CD4-positive, alpha-beta memory T cell (primary cell): Measurements from ENCODE around the gene SLC35F2. TPM values are rescaled to one million over a fixed set of nuclear protein-coding genes. Genes with fewer than 3 reads are reported as not detected.

Source experiments
- CTCF ChIA-PET: fragments of 350-600 bp; sonication (Branson Sonifier 250); formaldehyde crosslinking; loops from one replicate; lab custom pipeline; 2021; ENCODE audit warnings: inconsistent platforms; ENCODE audit not compliant: partially characterized antibody; lab: Charles Lee
- POLR2A ChIA-PET: fragments of 350-600 bp; sonication (Branson Sonifier 250); formaldehyde crosslinking; loops from one replicate; lab custom pipeline; 2021; ENCODE audit not compliant: partially characterized antibody; lab: Charles Lee
- DNase-seq, 5 donors: peaks; one replicate each; pipeline versions ENCODE4 v3.0.0 to v3.0.0-alpha.2; 2020 to 2022; ENCODE audit warnings: mixed read lengths in 1 of 5
- H3K27ac ChIP-seq: one replicate; pipeline ENCODE4 v1.7.0; 2013; ENCODE audit warnings: low read depth, low read length
- H3K27me3 ChIP-seq: 2 replicates; pipeline ENCODE4 v1.7.0; 2013; ENCODE audit warnings: mild to moderate bottlenecking, low read length, moderate library complexity; ENCODE audit not compliant: insufficient read depth
- H3K36me3 ChIP-seq: 2 replicates; pipeline ENCODE4 v1.7.0; 2013; ENCODE audit warnings: mild to moderate bottlenecking, low read length, moderate library complexity; ENCODE audit not compliant: insufficient read depth
- H3K4me1 ChIP-seq: 2 replicates; pipeline ENCODE4 v1.7.0; 2013; ENCODE audit warnings: mild to moderate bottlenecking, low read length, moderate library complexity; ENCODE audit not compliant: insufficient read depth
- H3K4me3 ChIP-seq, 2 donors: one replicate each; pipeline ENCODE4 v1.7.0; 2013; ENCODE audit warnings: low read length in 2 of 2, mild to moderate bottlenecking in 1 of 2
- H3K9me3 ChIP-seq, 2 donors: one replicate each; pipeline ENCODE4 v1.7.0; 2013; ENCODE audit warnings: low read length in 2 of 2, control low read depth in 1 of 2; ENCODE audit not compliant: control insufficient read depth in 1 of 2
- H3K27ac Mint-ChIP-seq, 7 donors: one replicate each; pipeline ENCODE4 v1.8.0; 2020 to 2021; ENCODE audit warnings: mixed read lengths in 7 of 7, mild to moderate bottlenecking in 6 of 7, inconsistent platforms in 3 of 7, moderate library complexity in 3 of 7
- H3K27me3 Mint-ChIP-seq, 2 donors: one replicate each; pipeline ENCODE4 v1.8.0; 2020 to 2021; ENCODE audit warnings: mixed read lengths in 2 of 2
- H3K36me3 Mint-ChIP-seq, 2 donors: one replicate each; pipeline ENCODE4 v1.8.0; 2020 to 2021; ENCODE audit warnings: mixed read lengths in 2 of 2, inconsistent platforms in 1 of 2, mild to moderate bottlenecking in 1 of 2
- H3K4me1 Mint-ChIP-seq, 4 donors: one replicate each; pipeline ENCODE4 v1.8.0; 2020 to 2021; ENCODE audit warnings: mixed read lengths in 4 of 4, mild to moderate bottlenecking in 1 of 4
- H3K4me3 Mint-ChIP-seq, 8 donors: one replicate each; pipeline ENCODE4 v1.8.0; 2020 to 2021; ENCODE audit warnings: mixed read lengths in 8 of 8, mild to moderate bottlenecking in 7 of 8, moderate library complexity in 6 of 8, inconsistent platforms in 3 of 8
- H3K9me3 Mint-ChIP-seq, 8 donors: one replicate each; pipeline ENCODE4 v1.8.0; 2020 to 2021; ENCODE audit warnings: mixed read lengths in 8 of 8, mild to moderate bottlenecking in 5 of 8, inconsistent platforms in 3 of 8, moderate library complexity in 1 of 8
- intact Hi-C: fragments of 100-400 bp; cut with micrococcal nuclease; formaldehyde crosslinking; loops from one replicate; pipeline ENCODE4 v1.15.1; 2023
- polyA plus RNA-seq, 2 donors: library from polyadenylated mRNA; unstranded; fragments of 300-500 nt; fragmentation: Illumina TruSeq; gene quantifications; one replicate each; pipeline ENCODE4 v1.2.3, GENCODE V29; 2021
- total RNA-seq, 2 experiments: library from RNA; stranded (reverse); gene quantifications; one replicate each; pipeline ENCODE4 v1.2.3, GENCODE V29; 2021

Gene SLC35F2
- total and polyA plus RNA-seq, 4 experiments from 2014 or later, result 5.9 to 11.9 (median 7.2) TPM

DNA sequence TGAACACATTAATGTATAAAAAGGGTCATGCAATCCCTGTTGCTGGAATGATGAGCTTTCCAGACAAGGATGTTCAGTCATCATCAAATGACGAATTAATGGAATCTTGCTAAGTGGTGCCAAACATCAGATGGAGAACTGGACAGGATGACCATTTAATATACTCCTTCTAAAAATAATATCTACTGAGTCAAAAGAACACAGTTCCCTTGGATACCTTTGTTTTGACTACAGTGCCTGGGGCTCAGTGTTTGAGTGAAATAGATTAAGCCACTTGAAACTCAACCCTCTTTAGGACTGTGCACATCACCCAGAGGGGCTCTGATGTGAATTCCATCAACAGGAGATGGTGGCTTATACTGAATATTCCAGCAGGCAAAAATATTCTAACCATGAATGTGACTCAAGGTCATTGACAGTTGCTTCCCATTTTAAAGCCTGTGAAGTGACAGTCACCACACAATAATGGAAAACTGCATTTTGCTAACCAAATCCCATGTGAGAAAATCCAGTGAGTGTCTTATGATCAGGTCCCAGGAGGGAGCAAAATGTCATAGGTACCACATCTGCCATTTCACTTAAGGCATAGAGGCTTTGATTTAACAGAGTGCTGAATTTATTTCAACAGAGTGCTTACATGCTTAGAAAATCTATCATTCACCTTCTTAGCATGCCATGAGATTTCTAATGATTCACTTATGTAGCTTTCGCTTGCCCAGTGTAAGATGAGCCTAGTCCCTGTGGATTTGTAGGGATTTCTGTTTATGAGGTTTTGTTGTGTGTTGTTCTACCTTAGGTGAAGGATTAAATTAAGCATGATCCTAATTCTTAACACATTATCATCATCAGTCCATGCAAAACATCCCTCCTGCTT lies 105.4 kb downstream of the SLC35F2 start:
- no peak overlapping the region for H3K4me3 Mint-ChIP-seq
- Histone ChIP-seq H3K27me3 (no peaks in the 10 kb centered on the region), H3K36me3 (no peaks in the 10 kb centered on the region), H3K27ac (no peak overlapping the region), H3K9me3 (no peaks in the 10 kb centered on the region), H3K4me1 (no peaks in the 10 kb centered on the region), H3K4me3 (no peak overlapping the region)
- intact Hi-C loops, result no loop called here
- H3K4me1 Mint-ChIP-seq, result no peaks in the 10 kb centered on the region
- H3K9me3 Mint-ChIP-seq, result peaks cover 0 to 7% (median 0%) of the 10 kb centered on the region in 8 donors
- H3K36me3 Mint-ChIP-seq, result no peaks in the 10 kb centered on the region
- CTCF ChIA-PET, result no interaction called here
- H3K27ac Mint-ChIP-seq, result no peak overlapping the region
- H3K27me3 Mint-ChIP-seq, result peaks cover 2 to 28% of the 10 kb centered on the region in 2 donors
- POLR2A ChIA-PET, result no interaction called here
- DNase-seq, result no peak

DNA sequence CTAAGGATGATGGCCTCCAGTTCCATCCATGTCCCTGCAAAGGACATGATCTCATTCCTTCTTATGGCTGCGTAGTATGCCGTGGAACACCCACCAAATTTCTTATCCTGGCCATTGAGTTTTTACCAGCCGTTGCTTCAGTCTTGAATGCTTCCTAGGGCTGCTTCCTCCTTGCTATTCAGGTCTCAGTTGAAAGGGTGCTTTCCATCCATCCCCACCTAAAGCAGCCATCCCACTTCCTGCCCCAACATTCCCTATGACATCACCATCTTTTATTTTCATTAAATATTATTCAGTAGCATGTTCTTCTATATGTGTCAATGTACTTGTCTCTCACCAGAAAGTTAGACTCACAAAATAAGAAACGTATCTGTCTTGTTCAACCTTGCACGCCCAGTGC lies 106.1 kb downstream of the SLC35F2 start:
- Mint-ChIP-seq H3K9me3 (peaks cover 0 to 2% (median 0%) of the 10 kb centered on the region in 8 donors), H3K4me1 (no peaks in the 10 kb centered on the region), H3K27me3 (peaks cover 2 to 24% of the 10 kb centered on the region in 2 donors), H3K36me3 (no peaks in the 10 kb centered on the region), H3K4me3 (no peak overlapping the region), H3K27ac (no peak overlapping the region)
- H3K4me3 ChIP-seq, result no peak overlapping the region
- no peaks in the 10 kb centered on the region for H3K27me3 ChIP-seq
- H3K27ac ChIP-seq, result no peak overlapping the region
- ChIA-PET CTCF (no interaction called here), POLR2A (no interaction called here)
- H3K4me1 ChIP-seq, result no peaks in the 10 kb centered on the region
- H3K36me3 ChIP-seq, result no peaks in the 10 kb centered on the region
- DNase-seq, result no peak
- H3K9me3 ChIP-seq, result no peaks in the 10 kb centered on the region
- intact Hi-C loops, result no loop called here

DNA sequence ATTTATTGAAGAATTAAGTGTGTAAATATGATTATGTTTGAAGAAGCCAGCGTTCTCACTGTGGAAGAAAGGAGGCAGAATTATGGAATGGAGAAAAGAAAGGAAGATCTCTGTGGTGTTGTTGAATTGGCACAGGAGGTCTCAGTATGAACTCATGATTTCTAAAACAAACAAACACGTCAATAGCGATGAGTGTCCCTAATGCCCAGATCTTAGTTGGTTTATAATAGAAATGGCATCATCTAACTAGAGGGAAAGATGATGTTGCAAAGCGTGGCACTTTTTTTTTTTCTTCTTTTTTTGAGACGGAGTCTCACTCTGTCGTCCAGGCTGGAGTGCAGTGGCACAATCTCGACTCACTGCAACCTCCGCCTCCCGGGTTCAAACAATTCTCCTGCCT lies 107.5 kb downstream of the SLC35F2 start:
- no peak overlapping the region for H3K4me3 ChIP-seq
- Mint-ChIP-seq H3K27ac (no peak overlapping the region), H3K9me3 (no peaks in the 10 kb centered on the region), H3K4me1 (no peaks in the 10 kb centered on the region), H3K36me3 (no peaks in the 10 kb centered on the region), H3K27me3 (peaks cover 2 to 15% of the 10 kb centered on the region in 2 donors), H3K4me3 (no peak overlapping the region)
- H3K4me1 ChIP-seq, result no peaks in the 10 kb centered on the region
- no peak for DNase-seq
- no peak overlapping the region for H3K27ac ChIP-seq
- POLR2A ChIA-PET, result no interaction called here
- intact Hi-C loops, result no loop called here
- H3K9me3 ChIP-seq, result no peaks in the 10 kb centered on the region
- CTCF ChIA-PET, result no interaction called here
- no peaks in the 10 kb centered on the region for H3K36me3 ChIP-seq
- H3K27me3 ChIP-seq, result no peaks in the 10 kb centered on the region

GRCh38 chr11:107750313-107750712 lies 108.3 kb downstream of the SLC35F2 start:
- H3K27me3 ChIP-seq, result no peaks in the 10 kb centered on the region
- H3K36me3 ChIP-seq, result no peaks in the 10 kb centered on the region
- intact Hi-C loops, result no loop called here
- Mint-ChIP-seq H3K9me3 (no peaks in the 10 kb centered on the region), H3K27me3 (peaks cover 3 to 17% of the 10 kb centered on the region in 2 donors), H3K4me3 (no peak overlapping the region), H3K36me3 (no peaks in the 10 kb centered on the region), H3K27ac (no peak overlapping the region), H3K4me1 (no peaks in the 10 kb centered on the region)
- DNase-seq, result no peak
- ChIA-PET CTCF (no interaction called here), POLR2A (no interaction called here)
- H3K9me3 ChIP-seq, result no peaks in the 10 kb centered on the region
- no peak overlapping the region for H3K4me3 ChIP-seq
- no peak overlapping the region for H3K27ac ChIP-seq
- H3K4me1 ChIP-seq, result no peaks in the 10 kb centered on the region

DNA sequence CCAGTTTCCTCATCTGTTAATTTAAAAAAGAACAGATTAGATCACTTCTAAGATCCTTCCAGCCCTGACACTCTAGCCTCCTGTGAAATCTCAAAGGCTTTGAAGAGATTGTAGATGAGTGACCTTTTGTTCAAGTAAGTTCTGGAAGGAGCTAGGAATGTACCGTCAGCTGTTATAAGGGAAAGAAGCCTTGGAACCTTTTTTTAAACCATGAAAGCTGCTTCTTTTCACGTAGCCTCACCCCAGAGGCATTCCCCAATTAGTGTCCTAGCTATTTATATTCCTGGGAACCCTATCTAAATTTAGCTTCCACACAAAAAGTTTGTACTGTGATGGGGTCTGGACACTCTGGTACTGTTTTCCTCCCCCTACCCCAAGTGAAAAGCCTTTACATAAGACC lies 111.0 kb downstream of the SLC35F2 start:
- intact Hi-C loops, result no loop called here
- no peak overlapping the region for H3K4me3 ChIP-seq
- no peaks in the 10 kb centered on the region for H3K27me3 ChIP-seq
- H3K36me3 Mint-ChIP-seq, result no peaks in the 10 kb centered on the region
- DNase-seq, result no peak
- CTCF ChIA-PET, result no interaction called here
- H3K27ac Mint-ChIP-seq, result no peak overlapping the region
- H3K27me3 Mint-ChIP-seq, result peaks cover 13 to 25% of the 10 kb centered on the region in 2 donors
- no peaks in the 10 kb centered on the region for H3K36me3 ChIP-seq
- POLR2A ChIA-PET, result no interaction called here
- H3K4me1 Mint-ChIP-seq, result no peaks in the 10 kb centered on the region
- no peaks in the 10 kb centered on the region for H3K4me1 ChIP-seq
- no peak overlapping the region for H3K4me3 Mint-ChIP-seq
- H3K9me3 ChIP-seq, result no peaks in the 10 kb centered on the region
- no peak overlapping the region for H3K27ac ChIP-seq
- no peaks in the 10 kb centered on the region for H3K9me3 Mint-ChIP-seq

GRCh38 chr11:107744736-107745135 lies 113.9 kb downstream of the SLC35F2 start:
- H3K27me3 Mint-ChIP-seq, result peaks cover 13 to 26% of the 10 kb centered on the region in 2 donors
- peaks cover 0 to 12% (median 5%) of the 10 kb centered on the region in 8 donors for H3K9me3 Mint-ChIP-seq
- Histone ChIP-seq H3K4me3 (no peak overlapping the region), H3K4me1 (no peaks in the 10 kb centered on the region), H3K9me3 (no peaks in the 10 kb centered on the region), H3K27me3 (no peaks in the 10 kb centered on the region), H3K27ac (no peak overlapping the region), H3K36me3 (no peaks in the 10 kb centered on the region)
- H3K36me3 Mint-ChIP-seq, result no peaks in the 10 kb centered on the region
- H3K27ac Mint-ChIP-seq, result no peak overlapping the region
- intact Hi-C loops, result no loop called here
- ChIA-PET CTCF (interaction anchor here (1.0 kb wide), 1 partner anchor 17 kb away, joined by 3 read pairs; no protein-coding TSS in a partner anchor), POLR2A (no interaction called here)
- no peak overlapping the region for H3K4me3 Mint-ChIP-seq
- no peak for DNase-seq
- H3K4me1 Mint-ChIP-seq, result no peaks in the 10 kb centered on the region

- H3K36me3 ChIP-seq, result no peaks in the 10 kb centered on the region
- Mint-ChIP-seq H3K4me3 (no peak overlapping the region), H3K4me1 (no peaks in the 10 kb centered on the region), H3K27me3 (peaks cover 11 to 34% of the 10 kb centered on the region in 2 donors), H3K36me3 (no peaks in the 10 kb centered on the region), H3K9me3 (peaks cover 0 to 21% (median 8%) of the 10 kb centered on the region in 8 donors), H3K27ac (no peak overlapping the region)
- ChIA-PET CTCF (interaction anchor here (0.6 to 1.0 kb wide), 2 partner anchors 92 to 235 kb away, joined by 3 read pairs; no protein-coding TSS in a partner anchor), POLR2A (no interaction called here)
- intact Hi-C loops, result no loop called here
- no peaks in the 10 kb centered on the region for H3K9me3 ChIP-seq
- no peak for DNase-seq
- H3K27ac ChIP-seq, result no peak overlapping the region
- no peak overlapping the region for H3K4me3 ChIP-seq
- no peaks in the 10 kb centered on the region for H3K27me3 ChIP-seq
- no peaks in the 10 kb centered on the region for H3K4me1 ChIP-seq
Measured at GRCh38 chr11:107743191-107743590, 115.4 kb downstream of the SLC35F2 start.
